SK-N-SH (cell line): ENCODE results near the gene KRT84. TPM values are rescaled to one million over a fixed set of nuclear protein-coding genes. Genes with fewer than 3 reads are reported as not detected.

Experiments used
- CTCF ChIA-PET: fragments of 300-600, 350-600 bp; formaldehyde crosslinking; extraction: SDS; loops from one replicate; lab custom pipeline; 2021; lab: Yijun Ruan, JAX
- POLR2A ChIA-PET: fragments of 350-600 bp; sonication (Branson Sonifier 250); formaldehyde crosslinking; extraction: SDS; loops from one replicate; lab custom pipeline; 2020; ENCODE audit warnings: antibody characterized with exemption, inconsistent platforms; lab: Yijun Ruan, JAX
- DNase-seq: peaks from one replicate; pipeline ENCODE4 v3.0.0; 2012
- H2AFZ ChIP-seq: fragments of 200-600 bp; sonication (generic); 2 replicates; pipeline ENCODE4 v1.8.1; 2016; ENCODE audit warnings: antibody characterized with exemption, mild to moderate bottlenecking, low read depth
- H3F3A ChIP-seq: fragments of 200-600 bp; sonication (generic); replicated peaks from 2 replicates; pipeline ENCODE3; 2016; ENCODE audit warnings: antibody characterized with exemption, mild to moderate bottlenecking; ENCODE audit not compliant: insufficient read depth
- H3K27ac ChIP-seq, 2 experiments: fragments of 200-500 bp in 1 of 2; fragments of 200-600 bp in 1 of 2; sonication (Bioruptor generic) in 1 of 2; sonication (generic), shearing (Covaris generic) in 1 of 2; 2 replicates each; pipeline versions ENCODE4 v1.5.1 to v1.6.1; 2014 to 2016; ENCODE audit warnings: low read depth in 2 of 2, inconsistent platforms in 1 of 2, low read length in 1 of 2, mild to moderate bottlenecking in 1 of 2, mixed read lengths in 1 of 2
- H3K27me3 ChIP-seq: fragments of 200-600 bp; sonication (generic), shearing (Covaris generic); 2 replicates; pipeline ENCODE4 v1.6.1; 2016; ENCODE audit warnings: mixed run types; ENCODE audit not compliant: insufficient read depth
- H3K36me3 ChIP-seq, 2 experiments: fragments of 200-500 bp in 1 of 2; fragments of 200-600 bp in 1 of 2; sonication (Bioruptor generic) in 1 of 2; sonication (generic) in 1 of 2; replicated peaks in 1 of 2; 2 replicates each; pipeline versions ENCODE3 to v1.5.1; 2014 to 2016; ENCODE audit warnings: low read length in 1 of 2, mild to moderate bottlenecking in 1 of 2; ENCODE audit not compliant: insufficient read depth in 2 of 2, control insufficient read depth in 1 of 2
- H3K4me1 ChIP-seq, 2 experiments: fragments of 200-500 bp in 1 of 2; fragments of 200-600 bp in 1 of 2; sonication (Bioruptor generic) in 1 of 2; sonication (generic), shearing (Covaris generic) in 1 of 2; 2 replicates each; pipeline versions ENCODE4 v1.5.1 to v1.6.1; 2014 to 2016; ENCODE audit warnings: low read depth in 1 of 2, low read length in 1 of 2, mixed run types in 1 of 2; ENCODE audit not compliant: insufficient read depth in 2 of 2, control insufficient read depth in 1 of 2
- H3K4me2 ChIP-seq: fragments of 200-600 bp; sonication (generic), shearing (Covaris generic); 2 replicates; pipeline ENCODE4 v1.6.1; 2017; ENCODE audit warnings: mixed run types
- H3K4me3 ChIP-seq, 2 experiments: fragments of 200-500 bp in 1 of 2; fragments of 200-600 bp in 1 of 2; sonication (Bioruptor generic) in 1 of 2; sonication (generic), shearing (Covaris generic) in 1 of 2; 2 replicates each; pipeline versions ENCODE4 v1.5.1 to v1.8.1; 2014 to 2016; ENCODE audit warnings: low read depth in 2 of 2, inconsistent platforms in 1 of 2, low read length in 1 of 2, mild to moderate bottlenecking in 1 of 2, mixed read lengths in 1 of 2, moderate library complexity in 1 of 2
- H3K79me2 ChIP-seq: fragments of 200-600 bp; sonication (generic); 2 replicates; pipeline ENCODE4 v1.8.1; 2017; ENCODE audit warnings: mild to moderate bottlenecking; ENCODE audit not compliant: insufficient read depth
- H3K9ac ChIP-seq: fragments of 200-600 bp; sonication (generic); 2 replicates; pipeline ENCODE4 v1.6.1; 2017; ENCODE audit warnings: mixed run types
- H3K9me2 ChIP-seq: fragments of 200-600 bp; sonication (generic); 2 replicates; pipeline ENCODE4 v1.6.1; 2017; ENCODE audit warnings: mixed run types
- H3K9me3 ChIP-seq: fragments of 200-600 bp; sonication (generic); 2 replicates; pipeline ENCODE4 v1.6.1; 2017; ENCODE audit warnings: mixed run types, mild to moderate bottlenecking, moderate library complexity
- H4K20me1 ChIP-seq: fragments of 200-600 bp; sonication (generic); 2 replicates; pipeline ENCODE4 v1.6.1; 2017; ENCODE audit warnings: mild to moderate bottlenecking, mixed run types; ENCODE audit not compliant: insufficient read depth
- EP300 ChIP-seq, 2 experiments: IDR thresholded peaks; 2 replicates each; pipeline versions ENCODE4 v1.4.0 to v1.6.1; 2012; ENCODE audit warnings: borderline replicate concordance in 1 of 2, low read depth in 1 of 2, low read length in 1 of 2
- FOSL2 ChIP-seq: IDR thresholded peaks from 2 replicates; pipeline ENCODE4 v1.4.0; 2012; ENCODE audit warnings: low read depth, mild to moderate bottlenecking, moderate library complexity, borderline replicate concordance
- FOXJ3 ChIP-seq: sonication (generic); formaldehyde crosslinking; IDR thresholded peaks from 2 replicates; pipeline ENCODE4 v1.5.1; 2020; ENCODE audit warnings: mild to moderate bottlenecking, missing genetic modification reagents
- FOXM1 ChIP-seq: IDR thresholded peaks from 2 replicates; pipeline ENCODE4 v1.4.0; 2012; ENCODE audit warnings: low read depth, mild to moderate bottlenecking
- GABPA ChIP-seq: IDR thresholded peaks from 2 replicates; pipeline ENCODE4 v1.4.0; 2012; ENCODE audit warnings: low read depth, mild to moderate bottlenecking
- JUND ChIP-seq: IDR thresholded peaks from 2 replicates; pipeline ENCODE4 v1.4.0; 2012
- NFIC ChIP-seq: IDR thresholded peaks from 2 replicates; pipeline ENCODE4 v1.4.0; 2012; ENCODE audit warnings: borderline replicate concordance
- NRF1 ChIP-seq: IDR thresholded peaks from 2 replicates; pipeline ENCODE4 v1.6.1; 2012; ENCODE audit warnings: low read depth, mild to moderate bottlenecking, low read length
- RFX5 ChIP-seq: IDR thresholded peaks from 2 replicates; pipeline ENCODE4 v1.6.1; 2012; ENCODE audit warnings: mild to moderate bottlenecking, improper control_type of control experiment, low read length
- RXRA ChIP-seq: IDR thresholded peaks from 2 replicates; pipeline ENCODE4 v1.4.0; 2012; ENCODE audit warnings: low read depth, mild to moderate bottlenecking, borderline replicate concordance
- SMC3 ChIP-seq: IDR thresholded peaks from 2 replicates; pipeline ENCODE4 v1.6.1; 2012; ENCODE audit warnings: low read depth, low read length, improper control_type of control experiment
- WGBS: methylation state at CpG from one replicate; pipeline ENCODE4 v1.1.6; 2017; ENCODE audit warnings: low lambda C conversion rate; 5-methylcytosine and 5-hydroxymethylcytosine counted together
- polyA plus RNA-seq, 3 experiments: library from polyadenylated mRNA; depleted of rRNA; stranded (reverse); fragments of >200 nt; gene quantifications; 2 replicates each; pipeline ENCODE4 v1.2.3, GENCODE V29; 2012
- TF ChIP-seq, protein P1 (sequence below): fragments of 150-350 bp; IDR thresholded peaks from 2 replicates; pipeline ENCODE4 v1.6.1; 2017; ENCODE audit warnings: antibody characterized with exemption, low read length, low read depth, borderline replicate concordance
- TF ChIP-seq, protein P2 (sequence below): fragments of 150-350 bp; IDR thresholded peaks from 2 replicates; pipeline ENCODE4 v1.6.1; 2016; ENCODE audit warnings: mild to moderate bottlenecking, low read depth, low read length
- TF ChIP-seq, protein P3 (sequence below): IDR thresholded peaks from 2 replicates; pipeline ENCODE4 v1.4.0; 2012; ENCODE audit warnings: low read depth, borderline replicate concordance
- TF ChIP-seq, protein P4 (sequence below): IDR thresholded peaks from 2 replicates; pipeline ENCODE4; 2012

KRT84 gene
- polyA plus RNA-seq, 1 of the 3 experiments (the other 2 are of a cell fraction) = not detected

DNA sequence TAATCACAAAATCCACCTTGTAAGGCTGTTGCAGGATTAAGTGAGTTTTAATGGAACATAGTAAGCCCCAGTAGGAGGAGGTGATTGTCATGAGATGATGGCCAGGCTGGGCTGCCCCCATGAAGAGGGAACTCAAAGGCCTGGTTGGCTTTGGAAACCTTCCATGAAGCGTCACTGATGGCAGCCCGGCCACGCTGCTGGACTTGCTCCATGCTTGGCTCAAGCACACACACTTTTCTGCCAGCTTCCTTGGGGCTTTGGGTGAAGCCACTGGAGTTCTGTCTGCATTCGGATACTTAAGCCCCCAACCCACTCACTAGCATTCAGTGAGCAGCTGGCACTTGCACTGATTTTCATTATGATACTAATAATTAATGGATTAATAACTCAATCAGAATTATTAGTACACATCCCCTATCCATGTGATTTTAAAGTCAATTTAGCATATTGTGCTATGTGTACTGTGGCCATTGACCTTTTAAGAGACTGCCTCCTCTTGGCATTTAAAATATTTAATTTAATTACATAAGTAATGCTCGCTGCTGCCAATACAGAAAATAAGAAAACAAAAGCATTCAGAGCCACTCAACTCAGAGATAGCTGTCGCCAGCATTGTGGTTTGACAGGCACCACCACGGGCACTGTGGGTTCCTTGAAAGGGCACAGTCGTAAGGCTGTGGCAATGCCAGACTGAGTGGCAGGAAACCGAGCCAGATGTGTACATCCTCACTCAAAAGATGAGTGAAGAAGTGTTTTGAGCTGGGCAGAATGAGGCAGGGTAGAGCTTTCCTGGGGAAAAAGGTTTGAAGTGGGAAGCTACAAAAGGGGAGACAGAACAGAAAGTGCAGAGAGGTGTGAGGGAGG, 34.0 kb downstream of the KRT84 start:
- ChIA-PET CTCF (interaction anchor here (1.1 to 3.1 kb wide), 9 partner anchors 11 to 534 kb away, joined by 3 to 18 read pairs (median 4); no protein-coding TSS in a partner anchor), POLR2A (no interaction called here)
- Histone ChIP-seq H3K9ac (no peak overlapping the region), H3F3A (no peaks in the 10 kb centered on the region), H3K9me2 (no peaks in the 10 kb centered on the region), H3K9me3 (no peaks in the 10 kb centered on the region), H3K27ac (no peak overlapping the region), H3K4me2 (no peak overlapping the region), H3K4me3 (no peak overlapping the region), H3K27me3 (peaks cover 40% of the 10 kb centered on the region), H3K79me2 (no peaks in the 10 kb centered on the region), H4K20me1 (no peaks in the 10 kb centered on the region), H3K4me1 (no peaks in the 10 kb centered on the region; a peak in 1 of 4 replicates), H2AFZ (no peak overlapping the region), H3K36me3 (no peaks in the 10 kb centered on the region)
- WGBS = 26% methylated on average over 7 of the region's 9 CpGs
- no peak for TF ChIP-seq RFX5
- DNase-seq = no peak

DNA sequence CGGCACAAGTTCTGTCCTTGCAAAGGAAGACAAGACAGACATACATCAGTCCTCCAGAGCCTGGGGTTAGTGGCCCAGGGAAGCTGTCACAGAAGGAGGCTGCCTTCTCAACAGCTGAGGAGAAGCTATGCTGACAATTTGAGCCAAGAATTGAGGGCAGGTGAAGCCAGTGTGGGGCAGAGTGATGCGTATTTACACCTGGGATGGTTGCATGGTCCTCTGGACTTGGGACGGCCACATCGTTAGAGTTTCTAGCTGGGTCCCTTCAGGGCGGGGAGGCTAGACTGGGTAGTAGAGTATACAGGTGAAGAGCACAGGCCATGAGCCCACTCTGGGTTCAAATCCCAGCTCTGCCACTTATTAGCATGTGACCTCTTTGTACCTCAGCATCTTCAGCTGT, 34.7 kb downstream of the KRT84 start:
- Histone ChIP-seq H3K27ac (no peak overlapping the region), H3K9ac (no peak overlapping the region), H3K4me1 (no peaks in the 10 kb centered on the region; a peak in 1 of 4 replicates), H3F3A (no peaks in the 10 kb centered on the region), H2AFZ (no peak overlapping the region), H3K4me3 (no peak overlapping the region), H3K36me3 (no peaks in the 10 kb centered on the region), H3K9me2 (no peaks in the 10 kb centered on the region), H3K4me2 (no peak overlapping the region), H3K27me3 (peaks cover 40% of the 10 kb centered on the region), H3K9me3 (no peaks in the 10 kb centered on the region), H4K20me1 (no peaks in the 10 kb centered on the region), H3K79me2 (no peaks in the 10 kb centered on the region)
- no peak for DNase-seq
- WGBS = 63% methylated on average over 2 of the region's 5 CpGs
- ChIA-PET CTCF (interaction anchor here (1.1 to 3.1 kb wide), 5 partner anchors 21 to 534 kb away, joined by 3 to 18 read pairs (median 4); no protein-coding TSS in a partner anchor), POLR2A (no interaction called here)
- TF ChIP-seq FOSL2 (no peak), SMC3 (no peak)
- TF ChIP-seq, protein P1, sequence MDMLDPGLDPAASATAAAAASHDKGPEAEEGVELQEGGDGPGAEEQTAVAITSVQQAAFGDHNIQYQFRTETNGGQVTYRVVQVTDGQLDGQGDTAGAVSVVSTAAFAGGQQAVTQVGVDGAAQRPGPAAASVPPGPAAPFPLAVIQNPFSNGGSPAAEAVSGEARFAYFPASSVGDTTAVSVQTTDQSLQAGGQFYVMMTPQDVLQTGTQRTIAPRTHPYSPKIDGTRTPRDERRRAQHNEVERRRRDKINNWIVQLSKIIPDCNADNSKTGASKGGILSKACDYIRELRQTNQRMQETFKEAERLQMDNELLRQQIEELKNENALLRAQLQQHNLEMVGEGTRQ = no peak

DNA sequence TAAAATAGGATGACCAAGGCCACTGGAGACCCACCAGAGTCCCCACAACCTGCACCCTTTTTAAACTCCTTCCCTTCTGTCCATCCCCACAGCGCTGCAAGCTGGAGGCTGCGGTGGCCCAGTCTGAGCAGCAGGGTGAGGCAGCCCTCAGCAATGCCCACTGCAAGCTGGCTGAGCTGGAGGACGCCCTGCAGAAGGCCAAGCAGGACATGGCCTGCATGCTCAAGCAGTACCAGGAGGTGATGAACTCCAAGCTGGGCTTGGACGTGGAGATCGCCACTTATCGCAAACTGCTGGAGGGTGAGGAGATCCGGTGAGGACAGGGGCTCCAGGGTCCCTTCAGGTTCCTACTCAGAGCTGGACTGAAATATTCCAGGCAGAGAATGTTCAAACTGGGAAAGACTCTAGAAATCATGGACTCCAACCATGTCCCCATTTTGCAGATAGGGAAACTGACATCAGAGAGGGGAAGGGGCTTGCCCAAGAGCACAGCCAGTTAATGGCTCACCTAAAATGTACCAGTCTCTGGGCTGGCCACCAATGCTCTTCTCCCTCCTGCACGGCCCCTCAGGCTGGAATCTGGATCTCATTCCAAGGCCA, 35.3 kb downstream of the KRT84 start:
- H3K9me3 ChIP-seq = no peaks in the 10 kb centered on the region
- CTCF ChIA-PET = interaction anchor here (1.1 to 3.1 kb wide), 5 partner anchors 21 to 535 kb away, joined by 3 to 18 read pairs (median 6); no protein-coding TSS in a partner anchor
- POLR2A ChIA-PET = no interaction called here
- no peaks in the 10 kb centered on the region for H3K36me3 ChIP-seq
- TF ChIP-seq JUND = no peak
- TF ChIP-seq GABPA = no peak
- TF ChIP-seq, protein P2, sequence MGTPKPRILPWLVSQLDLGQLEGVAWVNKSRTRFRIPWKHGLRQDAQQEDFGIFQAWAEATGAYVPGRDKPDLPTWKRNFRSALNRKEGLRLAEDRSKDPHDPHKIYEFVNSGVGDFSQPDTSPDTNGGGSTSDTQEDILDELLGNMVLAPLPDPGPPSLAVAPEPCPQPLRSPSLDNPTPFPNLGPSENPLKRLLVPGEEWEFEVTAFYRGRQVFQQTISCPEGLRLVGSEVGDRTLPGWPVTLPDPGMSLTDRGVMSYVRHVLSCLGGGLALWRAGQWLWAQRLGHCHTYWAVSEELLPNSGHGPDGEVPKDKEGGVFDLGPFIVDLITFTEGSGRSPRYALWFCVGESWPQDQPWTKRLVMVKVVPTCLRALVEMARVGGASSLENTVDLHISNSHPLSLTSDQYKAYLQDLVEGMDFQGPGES = no peak
- no peak for TF ChIP-seq FOXM1
- no peak for TF ChIP-seq FOXJ3 (CRISPR knock-in tag)
- no peak for TF ChIP-seq RXRA
- TF ChIP-seq, protein P3, sequence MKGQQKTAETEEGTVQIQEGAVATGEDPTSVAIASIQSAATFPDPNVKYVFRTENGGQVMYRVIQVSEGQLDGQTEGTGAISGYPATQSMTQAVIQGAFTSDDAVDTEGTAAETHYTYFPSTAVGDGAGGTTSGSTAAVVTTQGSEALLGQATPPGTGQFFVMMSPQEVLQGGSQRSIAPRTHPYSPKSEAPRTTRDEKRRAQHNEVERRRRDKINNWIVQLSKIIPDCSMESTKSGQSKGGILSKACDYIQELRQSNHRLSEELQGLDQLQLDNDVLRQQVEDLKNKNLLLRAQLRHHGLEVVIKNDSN = no peak
- no peak for TF ChIP-seq EP300 (IDR thresholded peaks at IDR 0.05; ENCODE audit: borderline replicate concordance in 1 of 2, low read depth in 1 of 2, low read length in 1 of 2)
- TF ChIP-seq NRF1 = no peak
- TF ChIP-seq NFIC = no peak
- TF ChIP-seq, protein P4, sequence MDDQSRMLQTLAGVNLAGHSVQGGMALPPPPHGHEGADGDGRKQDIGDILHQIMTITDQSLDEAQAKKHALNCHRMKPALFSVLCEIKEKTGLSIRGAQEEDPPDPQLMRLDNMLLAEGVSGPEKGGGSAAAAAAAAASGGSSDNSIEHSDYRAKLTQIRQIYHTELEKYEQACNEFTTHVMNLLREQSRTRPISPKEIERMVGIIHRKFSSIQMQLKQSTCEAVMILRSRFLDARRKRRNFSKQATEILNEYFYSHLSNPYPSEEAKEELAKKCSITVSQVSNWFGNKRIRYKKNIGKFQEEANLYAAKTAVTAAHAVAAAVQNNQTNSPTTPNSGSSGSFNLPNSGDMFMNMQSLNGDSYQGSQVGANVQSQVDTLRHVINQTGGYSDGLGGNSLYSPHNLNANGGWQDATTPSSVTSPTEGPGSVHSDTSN = no peak
- no peak overlapping the region for H3K4me3 ChIP-seq
- H3F3A ChIP-seq = no peaks in the 10 kb centered on the region
- H2AFZ ChIP-seq = no peak overlapping the region
- no peak overlapping the region for H3K27ac ChIP-seq
- H3K4me2 ChIP-seq = no peak overlapping the region
- H3K79me2 ChIP-seq = no peaks in the 10 kb centered on the region
- no peaks in the 10 kb centered on the region for H3K9me2 ChIP-seq
- H3K27me3 ChIP-seq = peaks cover 35% of the 10 kb centered on the region
- 62% methylated on average over 8 of the region's 8 CpGs for WGBS
- H3K4me1 ChIP-seq = no peaks in the 10 kb centered on the region; a peak in 1 of 4 replicates
- no peak overlapping the region for H3K9ac ChIP-seq
- DNase-seq = no peak
- no peaks in the 10 kb centered on the region for H4K20me1 ChIP-seq
